Glutamatergic neuron (in vitro differentiated cells): ENCODE data around the gene MOB3B. TPM values are rescaled to one million over a fixed set of nuclear protein-coding genes. Genes with fewer than 3 reads are reported as not detected.

ENCODE experiments used
- DNase-seq: peaks from one replicate; pipeline ENCODE4 v3.0.0; 2022
- H3K27ac Mint-ChIP-seq: one replicate; pipeline ENCODE4 v1.8.0; 2020; ENCODE audit warnings: mild to moderate bottlenecking, mixed read lengths, inconsistent platforms; ENCODE audit not compliant: unreplicated experiment
- H3K27me3 Mint-ChIP-seq: one replicate; pipeline ENCODE4 v1.8.0; 2020; ENCODE audit warnings: mild to moderate bottlenecking, moderate library complexity, mixed read lengths, inconsistent platforms; ENCODE audit not compliant: unreplicated experiment
- H3K36me3 Mint-ChIP-seq: one replicate; pipeline ENCODE4 v1.8.0; 2020; ENCODE audit warnings: mild to moderate bottlenecking, mixed read lengths, inconsistent platforms; ENCODE audit not compliant: unreplicated experiment
- H3K4me1 Mint-ChIP-seq: one replicate; pipeline ENCODE4 v1.8.0; 2020; ENCODE audit warnings: mild to moderate bottlenecking, low read depth, mixed read lengths, inconsistent platforms; ENCODE audit not compliant: unreplicated experiment
- H3K4me3 Mint-ChIP-seq: one replicate; pipeline ENCODE4 v1.8.0; 2020; ENCODE audit warnings: mild to moderate bottlenecking, mixed read lengths, inconsistent platforms; ENCODE audit not compliant: unreplicated experiment
- H3K9me3 Mint-ChIP-seq: one replicate; pipeline ENCODE4 v1.8.0; 2020; ENCODE audit warnings: mild to moderate bottlenecking, moderate library complexity, mixed read lengths, inconsistent platforms; ENCODE audit not compliant: unreplicated experiment
- CTCF ChIP-seq: fragments of 200-600 bp; sonication (generic); IDR thresholded peaks from one replicate; pipeline ENCODE4 v1.5.0; 2021; ENCODE audit not compliant: partially characterized antibody, unreplicated experiment
- total RNA-seq: library from RNA; stranded (reverse); fragmentation: NEBNext Ultra II Directional; extraction: Animal tissue kit (Norgen Biotek cat#: 25700); gene quantifications from one replicate; pipeline ENCODE4 v1.2.1, GENCODE V29; 2021; ENCODE audit not compliant: unreplicated experiment

Gene MOB3B
- total RNA-seq, 1 donor from 2014 or later = 1.8 TPM

GRCh38 chr9:27385606-27386322 is 143.8 kb downstream of the MOB3B start:
- Mint-ChIP-seq H3K36me3 (no peaks in the 10 kb centered on the region), H3K27me3 (peaks cover 4% of the 10 kb centered on the region), H3K27ac (no peak overlapping the region), H3K4me3 (no peak overlapping the region), H3K4me1 (peaks cover 9% of the 10 kb centered on the region), H3K9me3 (no peaks in the 10 kb centered on the region)
- no peak for DNase-seq
- TF ChIP-seq CTCF = no peak

- TF ChIP-seq CTCF = no peak
- H3K27me3 Mint-ChIP-seq = peaks cover 4% of the 10 kb centered on the region
- peaks cover 8% of the 10 kb centered on the region for H3K4me1 Mint-ChIP-seq
- no peaks in the 10 kb centered on the region for H3K9me3 Mint-ChIP-seq
- H3K4me3 Mint-ChIP-seq = no peak overlapping the region
- no peaks in the 10 kb centered on the region for H3K36me3 Mint-ChIP-seq
- H3K27ac Mint-ChIP-seq = no peak overlapping the region
- no peak for DNase-seq
These were observed 145.2 kb downstream of the MOB3B start for GRCh38 chr9:27384262-27385014.

- H3K4me3 Mint-ChIP-seq = no peak overlapping the region
- peaks cover 2% of the 10 kb centered on the region for H3K4me1 Mint-ChIP-seq
- no peak for TF ChIP-seq CTCF
These were observed 146.1 kb downstream of the MOB3B start for GRCh38 chr9:27383524-27383923.

GRCh38 chr9:27382975-27383374 is 146.6 kb downstream of the MOB3B start:
- Mint-ChIP-seq H3K36me3 (no peaks in the 10 kb centered on the region), H3K27ac (no peak overlapping the region), H3K4me3 (no peak overlapping the region), H3K4me1 (peaks cover 2% of the 10 kb centered on the region), H3K27me3 (peaks cover 2% of the 10 kb centered on the region), H3K9me3 (no peaks in the 10 kb centered on the region)
- DNase-seq = no peak
- no peak for TF ChIP-seq CTCF

More at GRCh38 chr9:27383524-27383923, 146.1 kb downstream of the MOB3B start:
- Mint-ChIP-seq H3K36me3 (no peaks in the 10 kb centered on the region), H3K27ac (no peak overlapping the region), H3K9me3 (no peaks in the 10 kb centered on the region), H3K27me3 (peaks cover 3% of the 10 kb centered on the region)
- no peak for DNase-seq

DNA sequence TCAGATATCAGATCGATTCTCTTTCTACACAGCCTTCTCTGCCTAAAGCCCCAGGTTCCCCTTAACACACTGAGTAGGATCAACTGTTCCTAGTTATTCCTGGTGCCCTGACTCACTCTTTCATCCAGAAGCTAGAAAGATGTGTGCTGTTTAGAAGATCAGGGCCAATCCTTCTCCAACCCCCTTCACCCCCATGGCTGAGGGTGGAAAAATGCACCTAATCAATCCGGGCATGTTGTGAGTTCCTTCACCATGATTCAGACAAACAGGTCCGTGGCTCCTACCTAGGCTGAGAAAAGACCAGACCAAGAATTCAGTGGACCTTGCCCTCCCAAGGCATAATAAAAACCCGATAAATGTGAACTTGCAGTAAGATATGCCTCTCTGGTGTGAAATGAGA is 147.3 kb downstream of the MOB3B start:
- H3K4me1 Mint-ChIP-seq = peaks cover 2% of the 10 kb centered on the region
- H3K4me3 Mint-ChIP-seq = no peak overlapping the region
- no peak overlapping the region for H3K27ac Mint-ChIP-seq
- peaks cover 2% of the 10 kb centered on the region for H3K27me3 Mint-ChIP-seq
- DNase-seq = no peak
- H3K36me3 Mint-ChIP-seq = no peaks in the 10 kb centered on the region
- TF ChIP-seq CTCF = no peak
- no peaks in the 10 kb centered on the region for H3K9me3 Mint-ChIP-seq
